HG02798 (cell line): ENCODE measurements around the gene SELENOP.
"Not testable (repeated sequence)": the region's sequence is repeated elsewhere in the genome, so short reads cannot be mapped to it uniquely, and the experiment has no call there.

Experiments used
- ATAC-seq: cut with Tn5 transposase; IDR thresholded peaks from one replicate; pipeline ENCODE4 v1.9.1; 2021; ENCODE audit warnings: mild to moderate bottlenecking; ENCODE audit not compliant: unreplicated experiment, poor library complexity

The SELENOP gene

GRCh38 chr5:42811591-42812446 lies at the start of gene SELENOP:
Gene SELENOP (minus strand): TSS chr5:42811892. CDS start chr5:42808353, 3,539 bp downstream.
- ATAC-seq = no peak

GRCh38 chr5:42858687-42859086 lies 47.0 kb upstream of the SELENOP start:
- no peak for ATAC-seq

- ATAC-seq = no peak
Measured at GRCh38 chr5:42858031-42858643, 46.4 kb upstream of the SELENOP start.

GRCh38 chr5:42855811-42856210 lies 44.1 kb upstream of the SELENOP start:
- ATAC-seq = no peak

GRCh38 chr5:42855386-42855785 lies 43.7 kb upstream of the SELENOP start:
- no peak for ATAC-seq

- ATAC-seq = no peak
Measured at GRCh38 chr5:42854795-42855194, 43.1 kb upstream of the SELENOP start.

GRCh38 chr5:42852826-42853225 lies 41.1 kb upstream of the SELENOP start:
- no peak for ATAC-seq

- no peak for ATAC-seq
Measured at GRCh38 chr5:42851481-42851880, 39.8 kb upstream of the SELENOP start.

GRCh38 chr5:42848545-42848944 lies 36.9 kb upstream of the SELENOP start:
- ATAC-seq = no peak

GRCh38 chr5:42844408-42844807 lies 32.7 kb upstream of the SELENOP start:
- ATAC-seq = not testable (repeated sequence)

GRCh38 chr5:42843675-42844292 lies 32.1 kb upstream of the SELENOP start:
- ATAC-seq = no peak

- ATAC-seq = no peak
Measured at GRCh38 chr5:42842921-42843641, 31.4 kb upstream of the SELENOP start.

- ATAC-seq = no peak
Measured at GRCh38 chr5:42840842-42841567, 29.3 kb upstream of the SELENOP start.

- ATAC-seq = no peak
Measured at GRCh38 chr5:42840269-42840668, 28.6 kb upstream of the SELENOP start.

GRCh38 chr5:42839196-42839595 lies 27.5 kb upstream of the SELENOP start:
- ATAC-seq = no peak

GRCh38 chr5:42837601-42838000 lies 25.9 kb upstream of the SELENOP start:
- ATAC-seq = no peak

GRCh38 chr5:42836070-42836769 lies 24.5 kb upstream of the SELENOP start:
- no peak for ATAC-seq

GRCh38 chr5:42832060-42832459 lies 20.4 kb upstream of the SELENOP start:
- ATAC-seq = no peak

- ATAC-seq = no peak
Measured at GRCh38 chr5:42830924-42831323, 19.2 kb upstream of the SELENOP start.
